Body of pancreas (tissue), 4 donors: Measurements from ENCODE around the gene HERPUD2.

Experiments used
- POLR2A ChIP-seq, 3 donors: fragments of 450-650 bp; IDR thresholded peaks; one replicate each; pipeline ENCODE4 v1.6.1; 2016; ENCODE audit warnings: antibody characterized with exemption in 3 of 3, mild to moderate bottlenecking in 2 of 3
- TF ChIP-seq, protein P1 (sequence below), 7 experiments: fragments of 450-650 bp in 4 of 7; fragments of 200-600 bp in 3 of 7; sonication (generic) in 3 of 7; IDR thresholded peaks; one replicate each; pipeline ENCODE4 v1.5.1; 2016 to 2019; ENCODE audit warnings: antibody characterized with exemption in 7 of 7

DNA sequence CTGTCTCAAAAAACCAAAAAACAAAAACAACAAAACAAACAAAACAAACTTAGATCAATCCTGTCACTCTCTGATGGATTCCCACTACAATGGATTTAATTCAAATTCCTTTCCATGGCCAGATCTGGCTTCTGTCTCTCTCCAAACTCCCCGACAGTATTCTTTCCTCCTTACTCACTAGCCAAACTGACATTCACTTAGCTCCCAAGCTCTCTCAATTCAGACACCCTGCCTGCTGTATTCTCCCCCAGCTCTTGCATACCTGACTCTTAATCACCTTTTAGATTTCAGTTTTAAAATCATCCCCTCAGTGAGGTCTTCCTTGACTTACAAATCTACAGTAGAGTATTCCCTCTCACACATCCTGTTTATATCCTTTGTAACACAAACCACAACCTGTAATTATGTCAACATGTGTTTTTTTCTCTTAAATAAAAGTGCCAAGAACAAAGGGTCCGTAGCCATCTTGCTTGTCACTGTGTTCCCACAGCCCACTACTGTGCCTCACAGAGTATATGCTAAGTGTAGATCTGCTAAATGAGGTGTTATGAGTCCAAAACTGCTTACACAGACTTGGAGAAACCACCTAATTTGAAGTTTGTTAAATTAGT, 14.4 kb downstream of the HERPUD2 start:
- TF ChIP-seq, protein P1, sequence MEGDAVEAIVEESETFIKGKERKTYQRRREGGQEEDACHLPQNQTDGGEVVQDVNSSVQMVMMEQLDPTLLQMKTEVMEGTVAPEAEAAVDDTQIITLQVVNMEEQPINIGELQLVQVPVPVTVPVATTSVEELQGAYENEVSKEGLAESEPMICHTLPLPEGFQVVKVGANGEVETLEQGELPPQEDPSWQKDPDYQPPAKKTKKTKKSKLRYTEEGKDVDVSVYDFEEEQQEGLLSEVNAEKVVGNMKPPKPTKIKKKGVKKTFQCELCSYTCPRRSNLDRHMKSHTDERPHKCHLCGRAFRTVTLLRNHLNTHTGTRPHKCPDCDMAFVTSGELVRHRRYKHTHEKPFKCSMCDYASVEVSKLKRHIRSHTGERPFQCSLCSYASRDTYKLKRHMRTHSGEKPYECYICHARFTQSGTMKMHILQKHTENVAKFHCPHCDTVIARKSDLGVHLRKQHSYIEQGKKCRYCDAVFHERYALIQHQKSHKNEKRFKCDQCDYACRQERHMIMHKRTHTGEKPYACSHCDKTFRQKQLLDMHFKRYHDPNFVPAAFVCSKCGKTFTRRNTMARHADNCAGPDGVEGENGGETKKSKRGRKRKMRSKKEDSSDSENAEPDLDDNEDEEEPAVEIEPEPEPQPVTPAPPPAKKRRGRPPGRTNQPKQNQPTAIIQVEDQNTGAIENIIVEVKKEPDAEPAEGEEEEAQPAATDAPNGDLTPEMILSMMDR (IDR thresholded peaks at IDR 0.05), result no peak
- TF ChIP-seq POLR2A (IDR thresholded peaks at IDR 0.05), result no peak
